ENCODE data around the gene GRK4. TPM values are rescaled to one million over a fixed set of nuclear protein-coding genes. Genes with fewer than 3 reads are reported as not detected.
"Not testable (repeated sequence)": the region's sequence is repeated elsewhere in the genome, so short reads cannot be mapped to it uniquely, and the experiment has no call there.

The GRK4 gene
- total RNA-seq, 1 experiment from 2014 or later, result 4.5 TPM

DNA sequence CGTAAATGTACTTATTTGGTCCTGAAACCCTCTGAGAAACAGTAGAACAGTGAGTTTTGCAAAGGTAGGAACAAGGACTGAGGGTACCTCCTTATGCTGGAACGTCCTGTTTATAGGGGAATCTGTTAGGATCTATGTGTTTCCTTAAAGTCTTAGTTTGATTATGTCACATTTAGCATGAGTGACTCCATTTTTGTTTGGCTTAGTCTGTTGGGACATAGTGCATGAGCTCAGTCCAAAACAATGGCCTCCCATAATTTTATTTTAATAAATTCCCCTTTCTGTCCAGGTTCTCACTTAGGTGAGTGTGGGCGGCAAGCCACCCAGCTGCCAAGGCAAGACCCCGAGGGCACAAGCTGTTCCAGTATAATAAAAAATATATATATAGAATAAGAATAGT lies 83.3 kb downstream of the GRK4 start:
- Mint-ChIP-seq H3K9me3 (ENCODE audit: unreplicated experiment) (no peaks in the 10 kb centered on the region), H3K4me1 (ENCODE audit: insufficient read depth, unreplicated experiment) (peaks cover 8% of the 10 kb centered on the region), H3K27ac (ENCODE audit: low read depth, unreplicated experiment) (no peak overlapping the region), H3K4me3 (ENCODE audit: unreplicated experiment) (no peak overlapping the region), H3K36me3 (ENCODE audit: insufficient read depth, unreplicated experiment) (no peaks in the 10 kb centered on the region), H3K27me3 (ENCODE audit: insufficient read depth, unreplicated experiment) (peaks cover 30% of the 10 kb centered on the region)
- TF ChIP-seq, protein P1, sequence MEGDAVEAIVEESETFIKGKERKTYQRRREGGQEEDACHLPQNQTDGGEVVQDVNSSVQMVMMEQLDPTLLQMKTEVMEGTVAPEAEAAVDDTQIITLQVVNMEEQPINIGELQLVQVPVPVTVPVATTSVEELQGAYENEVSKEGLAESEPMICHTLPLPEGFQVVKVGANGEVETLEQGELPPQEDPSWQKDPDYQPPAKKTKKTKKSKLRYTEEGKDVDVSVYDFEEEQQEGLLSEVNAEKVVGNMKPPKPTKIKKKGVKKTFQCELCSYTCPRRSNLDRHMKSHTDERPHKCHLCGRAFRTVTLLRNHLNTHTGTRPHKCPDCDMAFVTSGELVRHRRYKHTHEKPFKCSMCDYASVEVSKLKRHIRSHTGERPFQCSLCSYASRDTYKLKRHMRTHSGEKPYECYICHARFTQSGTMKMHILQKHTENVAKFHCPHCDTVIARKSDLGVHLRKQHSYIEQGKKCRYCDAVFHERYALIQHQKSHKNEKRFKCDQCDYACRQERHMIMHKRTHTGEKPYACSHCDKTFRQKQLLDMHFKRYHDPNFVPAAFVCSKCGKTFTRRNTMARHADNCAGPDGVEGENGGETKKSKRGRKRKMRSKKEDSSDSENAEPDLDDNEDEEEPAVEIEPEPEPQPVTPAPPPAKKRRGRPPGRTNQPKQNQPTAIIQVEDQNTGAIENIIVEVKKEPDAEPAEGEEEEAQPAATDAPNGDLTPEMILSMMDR (IDR thresholded peaks at IDR 0.05; ENCODE audit: unreplicated experiment), result no peak
- POLR2A ChIA-PET, result interaction anchor here (1.2 to 1.3 kb wide), 2 partner anchors 36 to 83 kb away, joined by 3 to 4 read pairs; partner anchors contain the start of genes GRK4 and NOP14
- no peak for DNase-seq (ENCODE audit: unreplicated experiment)
- no TSS peak for BruUV-seq (replicated peaks)
- CTCF ChIA-PET, result interaction anchor here (0.6 to 2.3 kb wide), 19 partner anchors 9 to 346 kb away, joined by 3 to 12 read pairs (median 3); no protein-coding TSS in a partner anchor
- intact Hi-C loops (cut with micrococcal nuclease), result loop anchor here (1.0 to 5.0 kb wide), 2 partner anchors 61 to 90 kb away; no protein-coding TSS in a partner anchor

DNA sequence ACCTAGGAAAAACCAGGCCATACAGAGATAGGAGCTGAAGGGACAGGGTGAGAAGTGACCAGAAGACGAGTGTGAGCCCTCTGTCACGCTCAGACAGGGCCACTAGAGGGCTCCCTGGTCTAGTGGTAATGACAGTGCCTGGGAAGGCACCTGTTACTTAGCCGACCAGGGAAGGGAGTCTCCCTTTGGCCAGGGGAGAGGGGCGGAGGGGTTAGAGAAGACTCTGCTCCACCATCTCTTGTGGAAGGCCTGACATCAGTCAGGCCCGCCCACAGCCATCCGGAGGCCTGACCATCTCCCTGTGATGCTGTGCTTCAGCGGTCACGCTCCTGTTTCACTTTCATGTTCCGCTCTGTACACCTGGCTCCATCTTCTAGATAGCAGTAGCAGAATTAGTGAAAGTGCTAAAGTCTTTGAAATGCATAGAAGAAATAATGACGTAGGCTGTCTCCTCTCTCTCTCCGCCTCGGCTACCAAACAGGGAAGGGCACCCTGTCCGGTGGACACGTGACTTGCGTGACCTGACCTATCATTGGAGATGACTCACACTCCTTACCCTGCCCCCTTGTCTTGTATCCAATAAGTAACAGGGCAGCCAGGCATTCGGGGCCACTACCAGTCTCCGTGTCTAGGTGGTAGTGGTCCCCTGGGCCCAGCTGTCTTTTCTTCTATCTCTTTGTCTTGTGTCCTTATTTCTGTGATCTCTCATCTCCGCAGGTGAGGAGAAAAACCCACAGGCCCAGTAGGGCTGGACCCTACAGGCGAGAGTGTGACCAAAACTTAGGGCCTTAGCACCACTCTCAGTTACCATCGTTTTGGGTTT lies 84.3 kb downstream of the GRK4 start:
- Mint-ChIP-seq H3K27ac (ENCODE audit: low read depth, unreplicated experiment) (no peak overlapping the region), H3K27me3 (ENCODE audit: insufficient read depth, unreplicated experiment) (peaks cover 35% of the 10 kb centered on the region), H3K9me3 (ENCODE audit: unreplicated experiment) (no peaks in the 10 kb centered on the region), H3K36me3 (ENCODE audit: insufficient read depth, unreplicated experiment) (no peaks in the 10 kb centered on the region), H3K4me1 (ENCODE audit: insufficient read depth, unreplicated experiment) (peaks cover 8% of the 10 kb centered on the region), H3K4me3 (ENCODE audit: unreplicated experiment) (peak overlapping the region; percentile 32)
- TF ChIP-seq, protein P1 (IDR thresholded peaks at IDR 0.05; ENCODE audit: unreplicated experiment), result peak; percentile 80
- peak; percentile 73 for DNase-seq (ENCODE audit: unreplicated experiment)
- BruUV-seq (replicated peaks), result no TSS peak
- intact Hi-C loops (cut with micrococcal nuclease), result loop anchor here (1.0 to 5.0 kb wide), 2 partner anchors 60 to 89 kb away; no protein-coding TSS in a partner anchor
- CTCF ChIA-PET, result interaction anchor here (0.6 to 3.1 kb wide), 22 partner anchors 10 to 247 kb away, joined by 3 to 12 read pairs (median 3); no protein-coding TSS in a partner anchor
- POLR2A ChIA-PET, result interaction anchor here (1.2 to 1.3 kb wide), 2 partner anchors 37 to 84 kb away, joined by 3 to 4 read pairs; partner anchors contain the start of genes GRK4 and NOP14

DNA sequence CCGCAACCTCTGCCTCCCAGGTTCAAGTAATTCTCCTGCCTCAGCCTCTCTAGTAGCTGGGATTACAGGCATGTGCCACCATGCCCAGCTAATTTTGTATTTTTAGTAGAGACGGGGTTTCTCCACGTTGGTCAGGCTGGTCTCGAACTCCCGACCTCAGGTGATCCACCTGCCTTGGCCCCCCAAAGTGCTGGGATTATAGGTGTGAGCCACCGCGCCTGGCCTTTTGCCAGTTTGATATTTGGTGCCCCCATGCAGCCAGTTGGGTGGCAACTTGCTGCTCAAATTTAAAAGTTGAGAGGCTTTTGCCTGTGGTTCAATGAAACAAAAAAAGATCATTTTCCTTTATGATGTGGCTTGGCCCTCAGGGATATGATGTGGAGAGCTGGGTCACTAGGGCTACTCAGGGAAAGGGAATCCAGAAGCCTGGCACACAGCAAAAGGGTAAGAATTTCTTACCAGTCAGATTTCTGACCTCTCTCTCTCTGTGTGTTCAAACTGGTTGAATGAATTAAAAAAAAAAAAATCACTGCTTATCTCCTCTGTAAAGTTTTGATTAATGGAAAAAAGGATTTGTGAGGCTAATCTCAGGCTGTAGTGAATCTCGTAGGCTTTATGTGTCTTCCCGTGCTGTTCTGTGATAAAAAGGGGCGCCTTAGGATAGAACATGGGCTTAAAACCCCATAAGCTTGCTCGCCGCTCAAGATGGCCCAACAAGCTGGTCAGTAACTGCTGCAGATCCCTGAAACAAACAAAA lies 87.9 kb downstream of the GRK4 start:
- BruUV-seq (replicated peaks); H3K4me1 Mint-ChIP-seq (ENCODE audit: insufficient read depth, unreplicated experiment); intact Hi-C loops (cut with micrococcal nuclease); H3K4me3 Mint-ChIP-seq (ENCODE audit: unreplicated experiment); H3K9me3 Mint-ChIP-seq (ENCODE audit: unreplicated experiment); H3K36me3 Mint-ChIP-seq (ENCODE audit: insufficient read depth, unreplicated experiment); DNase-seq (ENCODE audit: unreplicated experiment); H3K27ac Mint-ChIP-seq (ENCODE audit: low read depth, unreplicated experiment): not testable (repeated sequence)
- ChIA-PET CTCF (interaction anchor here (0.6 to 0.7 kb wide), 5 partner anchors 17 to 75 kb away, joined by 3 to 7 read pairs (median 5); no protein-coding TSS in a partner anchor), POLR2A (interaction anchor here (0.6 to 1.3 kb wide), 2 partner anchors 23 to 78 kb away, joined by 3 to 6 read pairs; partner anchors contain the start of genes HTT and HTT-AS)
- peaks cover 35% of the 10 kb centered on the region for H3K27me3 Mint-ChIP-seq (ENCODE audit: insufficient read depth, unreplicated experiment)

DNA sequence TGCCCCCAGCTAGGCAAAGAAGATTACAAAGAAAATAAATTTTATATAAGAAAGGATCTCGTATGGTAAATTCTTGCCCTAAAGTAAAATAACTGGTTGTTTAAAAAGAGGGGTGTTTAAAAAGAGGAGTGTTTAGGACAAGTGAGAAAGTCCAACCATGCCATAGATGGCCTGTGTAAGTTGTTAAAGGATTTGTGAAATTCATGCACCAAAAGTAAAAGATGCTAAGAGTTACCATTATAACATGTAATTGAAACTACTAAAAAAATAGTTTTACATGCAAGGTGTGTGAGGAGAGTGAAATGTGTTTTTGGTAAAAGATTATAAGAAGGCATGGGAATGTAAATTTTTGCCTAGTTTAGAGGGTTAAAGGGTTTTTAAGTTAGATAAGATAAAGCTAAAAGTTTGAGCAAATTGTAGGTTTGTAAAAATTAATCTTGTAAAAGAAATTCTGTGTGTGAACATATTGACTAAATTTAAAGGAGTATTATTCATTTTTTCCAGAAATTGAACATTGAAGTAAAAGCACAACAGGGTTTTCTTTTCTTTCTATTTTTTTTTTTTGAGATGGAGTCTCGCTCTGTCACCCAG lies 90.9 kb downstream of the GRK4 start:
- H3K4me1 Mint-ChIP-seq (ENCODE audit: insufficient read depth, unreplicated experiment), result no peaks in the 10 kb centered on the region
- H3K4me3 Mint-ChIP-seq (ENCODE audit: unreplicated experiment), result no peak overlapping the region
- TF ChIP-seq, protein P1 (IDR thresholded peaks at IDR 0.05; ENCODE audit: unreplicated experiment), result no peak
- peaks cover 7% of the 10 kb centered on the region for H3K9me3 Mint-ChIP-seq (ENCODE audit: unreplicated experiment)
- intact Hi-C loops (cut with micrococcal nuclease), result no loop called here
- H3K36me3 Mint-ChIP-seq (ENCODE audit: insufficient read depth, unreplicated experiment), result no peaks in the 10 kb centered on the region
- ChIA-PET CTCF (no interaction called here), POLR2A (no interaction called here)
- H3K27ac Mint-ChIP-seq (ENCODE audit: low read depth, unreplicated experiment), result no peak overlapping the region
- BruUV-seq (replicated peaks), result no TSS peak
- peaks cover 30% of the 10 kb centered on the region for H3K27me3 Mint-ChIP-seq (ENCODE audit: insufficient read depth, unreplicated experiment)
- no peak for DNase-seq (ENCODE audit: unreplicated experiment)

Data from MCF 10A (cell line).